Measurements from ENCODE around the gene HASPIN. TPM values are rescaled to one million over a fixed set of nuclear protein-coding genes. Genes with fewer than 3 reads are reported as not detected.

The HASPIN gene
- total and polyA plus RNA-seq, 9 of the 15 experiments (the other 6 are each of a cell fraction or from before 2014, with no cell fraction given): 0.81 to 13.5 (median 9.9) TPM

DNA sequence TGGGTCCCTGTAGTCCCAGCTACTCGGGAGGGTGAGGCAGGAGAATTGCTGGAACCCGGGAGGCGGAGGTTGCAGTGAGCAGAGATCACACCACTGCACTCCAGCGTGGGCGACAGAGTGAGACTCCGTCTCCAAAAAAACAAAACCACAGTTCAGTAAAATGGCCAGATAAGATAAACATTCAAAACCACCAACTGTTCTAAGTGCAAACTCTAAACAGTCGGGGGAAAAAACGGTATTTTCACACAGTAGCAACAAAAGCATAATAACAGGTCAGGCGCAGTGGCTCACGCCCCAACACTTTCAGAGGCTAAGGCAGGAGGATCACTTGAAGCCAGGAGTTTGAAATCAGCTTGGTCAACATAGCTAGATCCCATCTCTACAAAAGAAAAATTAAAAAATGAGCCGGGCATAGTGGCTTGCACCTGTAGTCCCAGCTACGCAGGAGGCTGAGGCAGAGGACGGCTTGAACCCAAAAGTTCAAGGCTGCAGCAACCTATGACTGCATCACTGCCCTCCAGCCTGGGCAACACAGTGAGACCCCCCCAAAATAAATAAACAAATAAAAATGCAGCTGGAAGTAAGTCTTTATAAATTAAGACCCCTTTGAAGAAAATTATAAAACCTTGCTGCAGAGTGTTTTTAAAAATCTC is 10.8 kb upstream of the HASPIN start (continued):
- peak; percentile 80 for TF ChIP-seq DPF2 (IDR thresholded peaks at IDR 0.05)
- TF ChIP-seq RAD21 (CRISPR knock-in tag; conservative IDR thresholded peaks at IDR 0.05 in 1 of 2, IDR thresholded peaks at IDR 0.05 in 1 of 2): no peak
- TF ChIP-seq, protein P1, sequence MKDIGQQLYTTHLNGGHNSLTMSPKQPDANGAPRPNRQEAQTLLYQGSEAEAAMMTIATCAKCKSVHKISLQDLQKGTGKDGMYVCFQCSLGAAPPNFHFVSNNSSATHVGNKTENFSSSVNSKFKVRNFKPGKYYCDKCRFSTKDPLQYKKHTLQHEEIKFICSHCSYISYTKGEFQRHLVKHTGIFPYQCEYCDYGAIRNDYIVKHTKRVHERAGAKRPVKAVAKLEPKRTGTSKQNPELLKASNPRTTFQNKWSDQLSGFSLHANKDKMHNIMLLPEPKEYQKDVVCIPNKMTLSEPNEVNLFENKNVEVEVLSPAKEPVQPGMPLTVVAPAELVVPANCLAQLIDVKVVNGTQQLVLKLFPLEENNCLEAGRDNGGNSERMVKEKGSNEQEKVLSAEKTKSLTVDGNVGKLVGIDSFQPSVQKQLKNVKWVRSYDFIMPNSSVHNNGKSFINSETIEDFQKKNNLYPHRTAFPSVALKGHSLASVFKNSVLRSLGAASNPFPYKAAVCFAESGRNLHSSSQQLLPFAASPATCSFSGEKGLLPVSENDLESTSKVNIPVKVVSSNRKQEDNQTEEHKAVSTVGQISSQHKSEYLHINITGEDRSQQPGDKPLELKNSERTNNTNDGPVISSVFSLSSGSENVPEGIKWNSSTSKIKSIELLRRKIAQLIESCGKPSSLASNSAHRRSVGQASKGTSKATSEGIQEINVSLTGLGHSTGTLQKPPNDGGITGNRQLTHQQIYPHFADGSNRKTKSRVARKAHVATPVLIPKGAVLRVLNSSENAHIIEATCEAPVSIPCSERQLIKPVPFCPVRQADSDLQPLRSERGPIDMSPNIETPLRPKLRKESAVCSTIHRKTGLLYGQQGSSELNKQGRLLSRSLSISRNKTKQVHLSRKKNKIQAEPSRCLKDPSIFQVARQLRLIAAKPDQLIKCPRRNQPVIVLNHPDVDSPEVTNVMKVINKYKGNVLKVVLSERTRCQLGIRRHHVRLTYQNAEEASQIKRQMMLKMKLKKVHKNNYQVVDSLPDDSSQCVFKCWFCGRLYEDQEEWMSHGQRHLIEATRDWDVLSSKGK (CRISPR knock-in tag; IDR thresholded peaks at IDR 0.05): no peak
- no peak for TF ChIP-seq LARP7 (IDR thresholded peaks at IDR 0.05)
- TF ChIP-seq ZNF79 (CRISPR knock-in tag; IDR thresholded peaks at IDR 0.05; ENCODE audit: low read depth): no peak
- peak; percentile 60; the same call in 1 of the 2 replicates for TF ChIP-seq ESRRA (IDR thresholded peaks at IDR 0.05; ENCODE audit: borderline replicate concordance, low read depth)
- no peak for TF ChIP-seq HSF4 (CRISPR knock-in tag; IDR thresholded peaks at IDR 0.05; ENCODE audit: borderline replicate concordance)
- TF ChIP-seq FOXJ2 (tag; IDR thresholded peaks at IDR 0.05): no peak
- TF ChIP-seq, protein P2, sequence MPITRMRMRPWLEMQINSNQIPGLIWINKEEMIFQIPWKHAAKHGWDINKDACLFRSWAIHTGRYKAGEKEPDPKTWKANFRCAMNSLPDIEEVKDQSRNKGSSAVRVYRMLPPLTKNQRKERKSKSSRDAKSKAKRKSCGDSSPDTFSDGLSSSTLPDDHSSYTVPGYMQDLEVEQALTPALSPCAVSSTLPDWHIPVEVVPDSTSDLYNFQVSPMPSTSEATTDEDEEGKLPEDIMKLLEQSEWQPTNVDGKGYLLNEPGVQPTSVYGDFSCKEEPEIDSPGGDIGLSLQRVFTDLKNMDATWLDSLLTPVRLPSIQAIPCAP (CRISPR knock-in tag; IDR thresholded peaks at IDR 0.05; ENCODE audit: borderline replicate concordance): no peak
- TF ChIP-seq XRCC3 (IDR thresholded peaks at IDR 0.05): no peak
- TF ChIP-seq CHD1 (IDR thresholded peaks at IDR 0.05; ENCODE audit: low read length): no peak
- peak; percentile 63; the same call in 1 of the 2 replicates for TF ChIP-seq LEF1 (IDR thresholded peaks at IDR 0.05)
- no peak for TF ChIP-seq GATAD2B (IDR thresholded peaks at IDR 0.05; ENCODE audit: borderline replicate concordance)
- TF ChIP-seq ZNF224 (CRISPR knock-in tag; IDR thresholded peaks at IDR 0.05): no peak
- no peak for TF ChIP-seq ZNF431 (CRISPR knock-in tag; IDR thresholded peaks at IDR 0.05)
- TF ChIP-seq BRD9 (IDR thresholded peaks at IDR 0.05; ENCODE audit: low read depth, partially characterized antibody): no peak
- TF ChIP-seq SMARCA4 (IDR thresholded peaks at IDR 0.05): peak; percentile 74
